HepG2 (cell line): Measurements from ENCODE around the gene COL18A1. TPM values are rescaled to one million over a fixed set of nuclear protein-coding genes. Genes with fewer than 3 reads are reported as not detected.

Experiments
- MAF1 ChIP-seq: sonication (generic); formaldehyde crosslinking; IDR thresholded peaks from 2 replicates; pipeline ENCODE4 v1.5.0; 2020; ENCODE audit warnings: missing genetic modification reagents, borderline replicate concordance
- MTF2 ChIP-seq: sonication (generic); formaldehyde crosslinking; IDR thresholded peaks from 2 replicates; pipeline ENCODE4 v1.5.0; 2020; ENCODE audit warnings: missing genetic modification reagents, borderline replicate concordance
- NR2F6 ChIP-seq, 2 experiments: IDR thresholded peaks; 2 replicates each; pipeline ENCODE4 v1.6.1; 2016; ENCODE audit warnings: antibody characterized with exemption in 1 of 2, mild to moderate bottlenecking in 1 of 2
- TAF15 ChIP-seq: fragments of 200-400 bp; formaldehyde crosslinking; IDR thresholded peaks from one replicate; pipeline ENCODE4 v1.6.1; 2018; ENCODE audit warnings: mild to moderate bottlenecking, low read depth, low read length; ENCODE audit not compliant: poor library complexity, severe bottlenecking
- TEAD2 ChIP-seq: sonication (generic); formaldehyde crosslinking; IDR thresholded peaks from 2 replicates; pipeline ENCODE4 v1.9.0; 2021; ENCODE audit warnings: missing genetic modification reagents
- TP53 ChIP-seq: sonication (generic); formaldehyde crosslinking; conservative IDR thresholded peaks from 2 replicates; pipeline ENCODE4 v1.4.0; 2020; ENCODE audit warnings: missing genetic modification reagents
- ZNF274 ChIP-seq: sonication (generic); formaldehyde crosslinking; IDR thresholded peaks from 2 replicates; pipeline ENCODE4 v1.5.1; 2020; ENCODE audit warnings: mild to moderate bottlenecking, missing genetic modification reagents
- ZNF337 ChIP-seq: sonication (generic); formaldehyde crosslinking; IDR thresholded peaks from 2 replicates; pipeline ENCODE4 v1.5.1; 2020; ENCODE audit warnings: missing genetic modification reagents, low read depth, mild to moderate bottlenecking, borderline replicate concordance
- ZNF563 ChIP-seq: sonication (generic); formaldehyde crosslinking; IDR thresholded peaks from 2 replicates; pipeline ENCODE4 v1.8.0; 2022; ENCODE audit warnings: mild to moderate bottlenecking, moderate library complexity, missing genetic modification reagents
- ZNF589 ChIP-seq: sonication (generic); formaldehyde crosslinking; conservative IDR thresholded peaks from 2 replicates; pipeline ENCODE4 v1.8.0; 2022; ENCODE audit warnings: mild to moderate bottlenecking, moderate library complexity, missing genetic modification reagents
- ZNF616 ChIP-seq: sonication (generic); formaldehyde crosslinking; IDR thresholded peaks from 2 replicates; pipeline ENCODE4 v1.5.0; 2020; ENCODE audit warnings: low read depth, mild to moderate bottlenecking, missing genetic modification reagents
- ZNF879 ChIP-seq: sonication (generic); formaldehyde crosslinking; IDR thresholded peaks from 2 replicates; pipeline ENCODE4 v1.8.1; 2023; ENCODE audit warnings: missing genetic modification reagents
- ZSCAN20 ChIP-seq: sonication (generic); formaldehyde crosslinking; IDR thresholded peaks from 2 replicates; pipeline ENCODE4 v1.4.0; 2020; ENCODE audit warnings: missing genetic modification reagents, mild to moderate bottlenecking, borderline replicate concordance
- ZSCAN30 ChIP-seq: sonication (generic); formaldehyde crosslinking; IDR thresholded peaks from 2 replicates; pipeline ENCODE4 v1.5.0; 2020; ENCODE audit warnings: mild to moderate bottlenecking, missing genetic modification reagents
- polyA plus RNA-seq, 8 experiments: library from polyadenylated mRNA; depleted of rRNA in 3 of 8; stranded (reverse) in 7 of 8; unstranded in 1 of 8; fragments of >200 nt; fragmentation: Illumina TruSeq in 4 of 8; extraction: Trizol in 4 of 8; gene quantifications; 2 replicates each; pipeline versions ENCODE4 v1.2.1 to v1.2.3, GENCODE V29; 2011 to 2016; ENCODE audit warnings: low read depth in 4 of 8, missing spikeins in 1 of 8, mixed read lengths in 1 of 8; ENCODE audit not compliant: insufficient read depth in 1 of 8
- total RNA-seq, 5 experiments: library from RNA; depleted of rRNA; stranded (reverse); fragments of >200 nt; fragmentation: Illumina TruSeq; extraction: Trizol; gene quantifications; 2 replicates each; pipeline ENCODE4 v1.2.3, GENCODE V29; 2016; ENCODE audit warnings: low read depth in 1 of 5
- TF ChIP-seq, protein P1 (sequence below): sonication (generic); formaldehyde crosslinking; IDR thresholded peaks from 2 replicates; pipeline ENCODE4 v1.5.1; 2020; ENCODE audit warnings: missing genetic modification reagents, mild to moderate bottlenecking, borderline replicate concordance
- TF ChIP-seq, protein P2 (sequence below): IDR thresholded peaks from 2 replicates; pipeline ENCODE4 v1.6.1; 2016
- TF ChIP-seq, protein P3 (sequence below): sonication (generic); formaldehyde crosslinking; IDR thresholded peaks from 2 replicates; pipeline ENCODE4 v1.9.0; 2021; ENCODE audit warnings: missing genetic modification reagents, borderline replicate concordance
- TF ChIP-seq, protein P4 (sequence below): sonication (generic); formaldehyde crosslinking; IDR thresholded peaks from 2 replicates; pipeline ENCODE4 v1.4.0; 2020; ENCODE audit warnings: missing genetic modification reagents, borderline replicate concordance
- TF ChIP-seq, protein P5 (sequence below): IDR thresholded peaks from 2 replicates; pipeline ENCODE4 v1.6.1; 2016; ENCODE audit warnings: missing compliant biosample characterization, missing genetic modification reagents, borderline replicate concordance

COL18A1 gene
- total and polyA plus RNA-seq, 2 of the 13 experiments (the other 11 are each of a cell fraction or from before 2014, with no cell fraction given): 79.0 to 102 TPM

DNA sequence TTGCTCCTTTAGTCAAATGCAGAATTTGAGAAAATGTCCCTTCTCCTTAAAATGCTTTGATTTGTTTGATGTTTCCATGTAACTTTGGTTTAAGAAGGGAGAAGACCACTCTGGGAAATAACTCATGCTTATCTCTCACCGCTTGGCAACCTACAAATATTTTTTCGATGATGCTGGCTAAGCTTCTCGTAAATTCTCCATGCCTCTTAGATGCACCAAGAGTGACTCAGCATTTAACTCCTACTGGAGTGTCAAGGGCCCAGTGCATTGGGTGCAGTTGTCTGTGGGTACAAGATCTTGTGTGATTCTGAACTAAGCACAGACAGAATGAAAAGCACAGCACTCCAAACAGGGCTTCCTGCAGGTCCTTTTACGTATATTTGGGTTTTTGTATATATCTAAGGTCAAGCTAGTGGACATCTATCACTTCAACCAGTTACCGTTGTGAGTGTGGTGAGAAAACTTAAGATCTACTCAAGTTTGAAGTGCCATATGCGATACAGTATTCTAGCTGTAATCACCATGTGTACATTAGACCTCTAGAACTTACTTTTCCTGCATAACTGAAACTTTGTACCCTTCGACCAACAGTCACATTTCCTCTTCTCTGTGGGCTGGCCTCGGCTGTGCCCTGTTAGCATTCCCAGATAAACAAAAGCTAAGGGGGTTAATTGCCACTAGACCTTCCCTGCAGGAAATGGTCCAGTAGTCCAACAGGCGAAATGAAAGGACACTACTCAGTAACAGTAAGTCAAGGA lies 55.8 kb downstream of the COL18A1 start (continued):
- TF ChIP-seq, protein P1, sequence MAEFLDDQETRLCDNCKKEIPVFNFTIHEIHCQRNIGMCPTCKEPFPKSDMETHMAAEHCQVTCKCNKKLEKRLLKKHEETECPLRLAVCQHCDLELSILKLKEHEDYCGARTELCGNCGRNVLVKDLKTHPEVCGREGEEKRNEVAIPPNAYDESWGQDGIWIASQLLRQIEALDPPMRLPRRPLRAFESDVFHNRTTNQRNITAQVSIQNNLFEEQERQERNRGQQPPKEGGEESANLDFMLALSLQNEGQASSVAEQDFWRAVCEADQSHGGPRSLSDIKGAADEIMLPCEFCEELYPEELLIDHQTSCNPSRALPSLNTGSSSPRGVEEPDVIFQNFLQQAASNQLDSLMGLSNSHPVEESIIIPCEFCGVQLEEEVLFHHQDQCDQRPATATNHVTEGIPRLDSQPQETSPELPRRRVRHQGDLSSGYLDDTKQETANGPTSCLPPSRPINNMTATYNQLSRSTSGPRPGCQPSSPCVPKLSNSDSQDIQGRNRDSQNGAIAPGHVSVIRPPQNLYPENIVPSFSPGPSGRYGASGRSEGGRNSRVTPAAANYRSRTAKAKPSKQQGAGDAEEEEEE (CRISPR knock-in tag): no peak
- TF ChIP-seq, protein P2, sequence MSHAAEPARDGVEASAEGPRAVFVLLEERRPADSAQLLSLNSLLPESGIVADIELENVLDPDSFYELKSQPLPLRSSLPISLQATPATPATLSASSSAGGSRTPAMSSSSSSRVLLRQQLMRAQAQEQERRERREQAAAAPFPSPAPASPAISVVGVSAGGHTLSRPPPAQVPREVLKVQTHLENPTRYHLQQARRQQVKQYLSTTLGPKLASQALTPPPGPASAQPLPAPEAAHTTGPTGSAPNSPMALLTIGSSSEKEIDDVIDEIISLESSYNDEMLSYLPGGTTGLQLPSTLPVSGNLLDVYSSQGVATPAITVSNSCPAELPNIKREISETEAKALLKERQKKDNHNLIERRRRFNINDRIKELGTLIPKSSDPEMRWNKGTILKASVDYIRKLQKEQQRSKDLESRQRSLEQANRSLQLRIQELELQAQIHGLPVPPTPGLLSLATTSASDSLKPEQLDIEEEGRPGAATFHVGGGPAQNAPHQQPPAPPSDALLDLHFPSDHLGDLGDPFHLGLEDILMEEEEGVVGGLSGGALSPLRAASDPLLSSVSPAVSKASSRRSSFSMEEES: no peak
- TF ChIP-seq ZNF879 (CRISPR knock-in tag) (no peak), ZNF563 (CRISPR knock-in tag) (no peak), ZSCAN20 (CRISPR knock-in tag) (no peak), NR2F6 (IDR thresholded peaks at IDR 0.05) (no peak), NR2F6 (CRISPR knock-in tag; IDR thresholded peaks at IDR 0.05) (0 out of 2 replicates have a peak, but pooled peaks have one; percentile 16), MTF2 (CRISPR knock-in tag) (no peak), ZNF274 (CRISPR knock-in tag) (no peak), TP53 (CRISPR knock-in tag) (no peak), ZNF616 (no peak), ZSCAN30 (CRISPR knock-in tag) (no peak), TEAD2 (no peak), TAF15 (no peak), MAF1 (CRISPR knock-in tag) (no peak), ZNF337 (CRISPR knock-in tag) (peak; percentile 100), ZNF589 (CRISPR knock-in tag) (no peak)
- TF ChIP-seq, protein P3, sequence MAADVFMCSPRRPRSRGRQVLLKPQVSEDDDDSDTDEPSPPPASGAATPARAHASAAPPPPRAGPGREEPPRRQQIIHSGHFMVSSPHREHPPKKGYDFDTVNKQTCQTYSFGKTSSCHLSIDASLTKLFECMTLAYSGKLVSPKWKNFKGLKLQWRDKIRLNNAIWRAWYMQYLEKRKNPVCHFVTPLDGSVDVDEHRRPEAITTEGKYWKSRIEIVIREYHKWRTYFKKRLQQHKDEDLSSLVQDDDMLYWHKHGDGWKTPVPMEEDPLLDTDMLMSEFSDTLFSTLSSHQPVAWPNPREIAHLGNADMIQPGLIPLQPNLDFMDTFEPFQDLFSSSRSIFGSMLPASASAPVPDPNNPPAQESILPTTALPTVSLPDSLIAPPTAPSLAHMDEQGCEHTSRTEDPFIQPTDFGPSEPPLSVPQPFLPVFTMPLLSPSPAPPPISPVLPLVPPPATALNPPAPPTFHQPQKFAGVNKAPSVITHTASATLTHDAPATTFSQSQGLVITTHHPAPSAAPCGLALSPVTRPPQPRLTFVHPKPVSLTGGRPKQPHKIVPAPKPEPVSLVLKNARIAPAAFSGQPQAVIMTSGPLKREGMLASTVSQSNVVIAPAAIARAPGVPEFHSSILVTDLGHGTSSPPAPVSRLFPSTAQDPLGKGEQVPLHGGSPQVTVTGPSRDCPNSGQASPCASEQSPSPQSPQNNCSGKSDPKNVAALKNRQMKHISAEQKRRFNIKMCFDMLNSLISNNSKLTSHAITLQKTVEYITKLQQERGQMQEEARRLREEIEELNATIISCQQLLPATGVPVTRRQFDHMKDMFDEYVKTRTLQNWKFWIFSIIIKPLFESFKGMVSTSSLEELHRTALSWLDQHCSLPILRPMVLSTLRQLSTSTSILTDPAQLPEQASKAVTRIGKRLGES (CRISPR knock-in tag): no peak
- TF ChIP-seq, protein P4, sequence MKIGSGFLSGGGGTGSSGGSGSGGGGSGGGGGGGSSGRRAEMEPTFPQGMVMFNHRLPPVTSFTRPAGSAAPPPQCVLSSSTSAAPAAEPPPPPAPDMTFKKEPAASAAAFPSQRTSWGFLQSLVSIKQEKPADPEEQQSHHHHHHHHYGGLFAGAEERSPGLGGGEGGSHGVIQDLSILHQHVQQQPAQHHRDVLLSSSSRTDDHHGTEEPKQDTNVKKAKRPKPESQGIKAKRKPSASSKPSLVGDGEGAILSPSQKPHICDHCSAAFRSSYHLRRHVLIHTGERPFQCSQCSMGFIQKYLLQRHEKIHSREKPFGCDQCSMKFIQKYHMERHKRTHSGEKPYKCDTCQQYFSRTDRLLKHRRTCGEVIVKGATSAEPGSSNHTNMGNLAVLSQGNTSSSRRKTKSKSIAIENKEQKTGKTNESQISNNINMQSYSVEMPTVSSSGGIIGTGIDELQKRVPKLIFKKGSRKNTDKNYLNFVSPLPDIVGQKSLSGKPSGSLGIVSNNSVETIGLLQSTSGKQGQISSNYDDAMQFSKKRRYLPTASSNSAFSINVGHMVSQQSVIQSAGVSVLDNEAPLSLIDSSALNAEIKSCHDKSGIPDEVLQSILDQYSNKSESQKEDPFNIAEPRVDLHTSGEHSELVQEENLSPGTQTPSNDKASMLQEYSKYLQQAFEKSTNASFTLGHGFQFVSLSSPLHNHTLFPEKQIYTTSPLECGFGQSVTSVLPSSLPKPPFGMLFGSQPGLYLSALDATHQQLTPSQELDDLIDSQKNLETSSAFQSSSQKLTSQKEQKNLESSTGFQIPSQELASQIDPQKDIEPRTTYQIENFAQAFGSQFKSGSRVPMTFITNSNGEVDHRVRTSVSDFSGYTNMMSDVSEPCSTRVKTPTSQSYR (CRISPR knock-in tag): no peak
- TF ChIP-seq, protein P5, sequence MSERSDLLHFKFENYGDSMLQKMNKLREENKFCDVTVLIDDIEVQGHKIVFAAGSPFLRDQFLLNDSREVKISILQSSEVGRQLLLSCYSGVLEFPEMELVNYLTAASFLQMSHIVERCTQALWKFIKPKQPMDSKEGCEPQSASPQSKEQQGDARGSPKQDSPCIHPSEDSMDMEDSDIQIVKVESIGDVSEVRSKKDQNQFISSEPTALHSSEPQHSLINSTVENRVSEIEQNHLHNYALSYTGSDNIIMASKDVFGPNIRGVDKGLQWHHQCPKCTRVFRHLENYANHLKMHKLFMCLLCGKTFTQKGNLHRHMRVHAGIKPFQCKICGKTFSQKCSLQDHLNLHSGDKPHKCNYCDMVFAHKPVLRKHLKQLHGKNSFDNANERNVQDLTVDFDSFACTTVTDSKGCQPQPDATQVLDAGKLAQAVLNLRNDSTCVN: no peak
